Effector memory CD4-positive, alpha-beta T cell (primary cell): ENCODE measurements around the gene OPCML.

Experiments used
- DNase-seq, 3 donors: peaks; one replicate each; pipeline ENCODE4 v3.0.0-alpha.2; 2020
- H3K27ac ChIP-seq: 2 replicates; pipeline ENCODE4 v1.7.0; 2013; ENCODE audit warnings: mild to moderate bottlenecking, low read length, moderate library complexity; ENCODE audit not compliant: insufficient read depth, poor library complexity, severe bottlenecking
- H3K27me3 ChIP-seq: replicated peaks from 2 replicates; pipeline ENCODE4 v1.7.0; 2013; ENCODE audit warnings: mild to moderate bottlenecking, low read length; ENCODE audit not compliant: insufficient read depth, control insufficient read depth, poor library complexity, severe bottlenecking
- H3K36me3 ChIP-seq: 2 replicates; pipeline ENCODE4 v1.7.0; 2013; ENCODE audit warnings: mild to moderate bottlenecking, low read length, moderate library complexity; ENCODE audit not compliant: control insufficient read depth, insufficient read depth
- H3K4me1 ChIP-seq: 2 replicates; pipeline ENCODE4 v1.7.0; 2013; ENCODE audit warnings: low read length, mild to moderate bottlenecking; ENCODE audit not compliant: control insufficient read depth, insufficient read depth, poor library complexity, severe bottlenecking
- H3K4me3 ChIP-seq: 2 replicates; pipeline ENCODE4 v1.7.0; 2013; ENCODE audit warnings: low read length, low read depth, mild to moderate bottlenecking; ENCODE audit not compliant: insufficient read depth, poor library complexity, severe bottlenecking
- H3K9me3 ChIP-seq: 2 replicates; pipeline ENCODE4 v1.7.0; 2013; ENCODE audit warnings: mild to moderate bottlenecking, low read length, moderate library complexity; ENCODE audit not compliant: control insufficient read depth

OPCML gene

GRCh38 chr11:133384731-133385130, 147.6 kb downstream of the OPCML start:
- no peaks in the 10 kb centered on the region for H3K27me3 ChIP-seq
- no peak for DNase-seq
- no peak overlapping the region for H3K27ac ChIP-seq
- no peaks in the 10 kb centered on the region for H3K4me1 ChIP-seq
- no peaks in the 10 kb centered on the region for H3K36me3 ChIP-seq
- H3K9me3 ChIP-seq: no peaks in the 10 kb centered on the region
- no peak overlapping the region for H3K4me3 ChIP-seq

DNA sequence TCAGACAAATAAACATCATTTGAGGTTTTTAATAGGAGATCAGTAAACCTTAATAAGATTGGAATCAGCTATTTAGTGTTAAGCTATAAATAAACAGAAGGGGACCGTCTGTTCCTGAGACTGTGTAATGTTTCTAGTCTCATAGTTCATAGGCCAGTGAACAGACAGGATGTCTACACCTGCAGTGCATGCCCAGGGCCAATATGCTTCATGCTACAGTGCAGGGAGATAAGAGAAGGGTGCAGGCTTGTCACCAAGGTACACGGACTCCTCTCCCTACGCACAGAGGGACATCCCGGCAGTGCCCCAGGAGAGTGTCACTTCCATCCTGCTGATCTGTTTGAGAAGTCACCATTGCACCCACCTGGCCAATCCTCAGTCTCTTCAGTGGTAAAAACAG, 148.6 kb downstream of the OPCML start:
- no peaks in the 10 kb centered on the region for H3K27me3 ChIP-seq
- H3K27ac ChIP-seq: no peak overlapping the region
- H3K4me1 ChIP-seq: no peaks in the 10 kb centered on the region
- H3K9me3 ChIP-seq: no peaks in the 10 kb centered on the region
- DNase-seq: no peak
- no peaks in the 10 kb centered on the region for H3K36me3 ChIP-seq
- no peak overlapping the region for H3K4me3 ChIP-seq

GRCh38 chr11:133383201-133383600, 149.1 kb downstream of the OPCML start:
- Histone ChIP-seq H3K27me3 (no peaks in the 10 kb centered on the region), H3K4me3 (no peak overlapping the region), H3K36me3 (no peaks in the 10 kb centered on the region), H3K9me3 (no peaks in the 10 kb centered on the region), H3K27ac (no peak overlapping the region), H3K4me1 (no peaks in the 10 kb centered on the region)
- DNase-seq: no peak

GRCh38 chr11:133382131-133382812, 150.0 kb downstream of the OPCML start:
- H3K36me3 ChIP-seq: no peaks in the 10 kb centered on the region
- no peak for DNase-seq
- H3K4me3 ChIP-seq: no peak overlapping the region
- no peaks in the 10 kb centered on the region for H3K4me1 ChIP-seq
- no peaks in the 10 kb centered on the region for H3K9me3 ChIP-seq
- no peak overlapping the region for H3K27ac ChIP-seq
- H3K27me3 ChIP-seq: no peaks in the 10 kb centered on the region

DNA sequence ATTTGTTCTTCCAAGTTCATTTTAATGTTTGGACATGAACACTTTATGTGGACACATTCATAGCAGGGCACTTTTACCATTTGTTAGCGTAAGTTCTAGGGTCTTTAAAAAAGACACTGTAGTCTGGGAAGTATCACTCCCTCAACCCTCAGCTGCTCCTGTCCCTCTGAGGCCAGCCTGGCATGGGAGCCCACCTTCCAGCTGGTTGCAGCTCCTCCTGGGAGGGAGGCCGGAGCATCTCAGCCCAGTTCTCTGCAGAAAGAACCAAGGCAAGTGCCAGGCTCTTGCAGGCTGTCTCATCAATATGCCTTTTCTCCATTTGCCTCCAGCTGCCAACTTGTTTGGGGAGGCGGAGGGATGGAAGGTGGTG, 150.6 kb downstream of the OPCML start:
- H3K4me1 ChIP-seq: no peaks in the 10 kb centered on the region
- no peaks in the 10 kb centered on the region for H3K36me3 ChIP-seq
- H3K4me3 ChIP-seq: no peak overlapping the region
- H3K27me3 ChIP-seq: no peaks in the 10 kb centered on the region
- H3K27ac ChIP-seq: no peak overlapping the region
- no peaks in the 10 kb centered on the region for H3K9me3 ChIP-seq
- DNase-seq: no peak

DNA sequence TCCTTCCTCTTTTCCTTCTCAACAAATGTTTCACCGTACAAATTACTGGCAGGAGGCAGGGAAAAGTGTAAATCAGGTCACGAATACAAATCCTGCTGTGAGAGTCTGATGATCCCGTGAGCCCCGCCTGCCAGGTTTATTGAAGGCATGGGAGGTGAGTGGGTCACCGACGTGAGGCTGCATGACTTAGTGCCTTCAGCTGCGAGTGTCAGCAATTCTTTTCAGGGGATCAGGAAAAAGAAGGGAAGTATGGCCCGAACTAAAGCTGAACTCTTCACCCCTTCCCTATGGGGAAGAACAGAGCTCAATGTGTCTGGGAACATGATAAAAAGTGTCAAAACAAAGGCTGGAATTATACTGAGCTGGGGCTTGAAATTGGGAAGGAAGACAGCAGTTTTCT, 166.2 kb downstream of the OPCML start:
- H3K4me1 ChIP-seq: no peaks in the 10 kb centered on the region
- no peaks in the 10 kb centered on the region for H3K36me3 ChIP-seq
- DNase-seq: no peak
- no peaks in the 10 kb centered on the region for H3K27me3 ChIP-seq
- H3K27ac ChIP-seq: no peak overlapping the region
- H3K9me3 ChIP-seq: no peaks in the 10 kb centered on the region
- H3K4me3 ChIP-seq: no peak overlapping the region

GRCh38 chr11:133362916-133363315, 169.4 kb downstream of the OPCML start:
- Histone ChIP-seq H3K27me3 (no peaks in the 10 kb centered on the region), H3K27ac (no peak overlapping the region), H3K36me3 (no peaks in the 10 kb centered on the region), H3K9me3 (no peaks in the 10 kb centered on the region), H3K4me1 (no peaks in the 10 kb centered on the region), H3K4me3 (no peak overlapping the region)
- DNase-seq: no peak

- DNase-seq: no peak
- no peaks in the 10 kb centered on the region for H3K27me3 ChIP-seq
- H3K4me1 ChIP-seq: no peaks in the 10 kb centered on the region
- no peak overlapping the region for H3K27ac ChIP-seq
- H3K4me3 ChIP-seq: no peak overlapping the region
- no peaks in the 10 kb centered on the region for H3K9me3 ChIP-seq
- H3K36me3 ChIP-seq: no peaks in the 10 kb centered on the region
These were observed 170.1 kb downstream of the OPCML start for GRCh38 chr11:133362156-133362555.

DNA sequence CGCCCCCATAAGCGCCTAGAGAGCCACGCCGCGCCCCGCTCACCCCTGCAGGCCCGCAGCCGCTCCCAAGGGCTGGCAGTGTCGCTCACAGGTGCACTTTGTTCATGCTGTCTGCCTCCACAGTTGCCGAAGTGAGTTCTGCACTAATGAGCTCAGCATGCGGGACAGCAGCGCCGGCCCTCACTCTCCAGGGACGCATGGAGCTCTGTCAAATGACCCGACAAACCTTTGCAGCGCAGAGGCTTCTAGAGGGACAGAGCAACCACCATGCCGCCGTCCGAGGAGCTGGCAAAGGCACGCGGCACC, 170.7 kb downstream of the OPCML start:
- Histone ChIP-seq H3K9me3 (no peaks in the 10 kb centered on the region), H3K27ac (no peak overlapping the region), H3K36me3 (no peaks in the 10 kb centered on the region), H3K4me1 (no peaks in the 10 kb centered on the region), H3K27me3 (no peaks in the 10 kb centered on the region), H3K4me3 (no peak overlapping the region)
- DNase-seq: no peak

GRCh38 chr11:133360860-133361688, 171.2 kb downstream of the OPCML start:
- Histone ChIP-seq H3K4me3 (no peak overlapping the region), H3K27ac (no peak overlapping the region), H3K9me3 (no peaks in the 10 kb centered on the region), H3K36me3 (no peaks in the 10 kb centered on the region), H3K4me1 (no peaks in the 10 kb centered on the region), H3K27me3 (no peaks in the 10 kb centered on the region)
- no peak for DNase-seq
